Mononuclear cell (primary cell): ENCODE measurements around the gene RETNLB. TPM values are rescaled to one million over a fixed set of nuclear protein-coding genes. Genes with fewer than 3 reads are reported as not detected.

Source experiments
- H3K27me3 ChIP-seq: 2 replicates; pipeline ENCODE4 v1.6.0; 2011; ENCODE audit warnings: low read length, control low read depth; ENCODE audit not compliant: insufficient read depth
- H3K4me1 ChIP-seq: 2 replicates; pipeline ENCODE4 v1.5.1; 2011; ENCODE audit warnings: mild to moderate bottlenecking, low read length, control low read depth; ENCODE audit not compliant: insufficient read depth
- H3K4me3 ChIP-seq: 2 replicates; pipeline ENCODE4 v1.5.1; 2011; ENCODE audit warnings: mild to moderate bottlenecking, low read length, moderate library complexity
- H3K9me3 ChIP-seq: 2 replicates; pipeline ENCODE4 v1.5.1; 2011; ENCODE audit warnings: low read depth, mild to moderate bottlenecking, control low read depth, low read length
- total RNA-seq: library from RNA; depleted of rRNA; stranded (reverse); fragments of >200 nt; gene quantifications from one replicate; pipeline ENCODE4 v1.2.3, GENCODE V29; 2012

The RETNLB gene
- total RNA-seq, 1 donor = not detected

DNA sequence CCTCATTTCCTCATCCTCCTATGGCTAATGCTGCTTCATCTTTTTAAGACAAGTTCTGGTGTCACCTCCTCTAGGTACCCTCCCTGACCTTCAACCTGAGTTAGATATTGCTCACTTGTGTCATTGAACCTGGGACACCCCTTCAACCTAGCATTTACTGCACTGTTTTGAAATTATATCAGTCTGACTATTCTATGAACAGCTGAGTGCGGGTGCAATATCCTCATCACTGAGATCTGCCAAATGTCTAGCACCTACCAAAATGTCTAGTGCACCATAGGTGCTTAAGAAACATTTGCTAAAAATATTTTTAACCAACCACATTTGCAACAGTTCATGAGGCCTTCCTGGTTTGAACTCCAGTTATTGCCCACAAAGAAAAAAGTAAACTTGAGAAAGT is 34.5 kb downstream of the RETNLB start:
- H3K27me3 ChIP-seq = no peaks in the 10 kb centered on the region
- H3K4me1 ChIP-seq = no peaks in the 10 kb centered on the region
- H3K9me3 ChIP-seq = no peaks in the 10 kb centered on the region
- H3K4me3 ChIP-seq = no peak overlapping the region

DNA sequence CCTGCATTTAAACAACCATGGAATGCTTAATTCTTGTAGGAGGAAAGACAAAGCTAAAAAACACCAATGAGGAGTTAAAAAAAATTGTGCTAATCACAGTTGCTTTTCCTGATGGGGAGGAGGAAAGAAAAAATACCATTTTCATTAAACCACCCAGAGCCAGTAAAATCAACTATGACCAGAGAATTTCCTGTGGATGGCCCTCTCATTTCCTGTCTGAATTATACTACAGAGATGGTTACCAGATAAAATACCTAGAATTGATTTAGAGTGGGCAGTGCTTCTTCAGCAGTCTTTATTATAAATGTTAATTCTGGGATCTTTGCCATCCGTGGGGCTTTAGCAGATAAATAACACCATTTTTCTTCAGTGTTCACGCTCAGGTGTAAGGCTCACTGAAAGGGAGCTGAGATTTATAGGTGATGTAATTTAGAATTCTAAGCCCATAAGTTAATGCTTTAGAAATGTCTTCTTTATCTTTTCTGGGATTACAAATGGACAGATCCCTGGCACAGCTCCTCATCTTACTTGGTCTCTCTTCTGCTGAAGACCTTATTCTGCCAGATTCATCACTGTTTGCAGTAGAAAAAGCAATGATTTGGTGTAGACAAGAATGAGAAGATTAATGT is 37.9 kb downstream of the RETNLB start:
- Histone ChIP-seq H3K9me3 (no peaks in the 10 kb centered on the region), H3K27me3 (no peaks in the 10 kb centered on the region), H3K4me3 (no peak overlapping the region), H3K4me1 (no peaks in the 10 kb centered on the region)

DNA sequence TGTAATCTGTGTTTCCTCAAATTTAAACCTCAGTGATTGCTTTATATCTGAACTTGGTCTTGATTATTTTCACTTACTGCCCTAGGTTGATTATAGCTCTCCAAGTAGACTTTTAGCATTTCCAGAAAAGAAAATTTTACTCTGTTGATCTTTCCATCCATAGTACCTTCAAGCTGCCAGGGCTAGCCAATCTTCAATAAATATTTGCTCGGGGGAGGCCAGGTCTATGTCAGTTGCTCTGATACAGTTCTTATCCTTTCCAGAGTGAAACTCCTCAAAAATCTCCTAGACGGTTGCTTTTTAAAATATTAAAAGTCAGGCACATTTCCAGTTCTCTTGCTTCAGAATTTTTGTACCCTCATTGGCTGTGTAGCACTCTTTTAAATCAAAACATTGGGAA is 38.8 kb downstream of the RETNLB start:
- no peak overlapping the region for H3K4me3 ChIP-seq

DNA sequence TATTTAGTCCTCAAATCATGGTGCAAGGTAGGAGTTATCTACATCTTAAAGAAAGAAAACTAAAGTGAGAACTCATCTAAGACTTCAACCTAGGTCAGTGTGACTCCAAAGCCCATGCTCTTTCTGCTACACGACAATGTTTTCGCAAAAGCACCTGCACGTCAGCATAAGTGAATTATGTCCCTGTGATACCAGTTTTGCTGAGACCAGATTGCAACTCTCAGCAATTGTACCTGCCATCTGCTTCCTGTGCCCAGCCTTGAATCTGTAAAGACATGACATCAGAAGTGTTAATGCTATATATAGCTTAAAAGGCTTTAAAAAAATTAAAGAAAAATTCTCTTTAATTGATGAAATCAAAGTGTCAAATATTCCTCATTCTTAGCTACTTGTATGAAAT is 43.4 kb downstream of the RETNLB start:
- Histone ChIP-seq H3K4me1 (no peaks in the 10 kb centered on the region), H3K4me3 (no peak overlapping the region), H3K9me3 (no peaks in the 10 kb centered on the region), H3K27me3 (no peaks in the 10 kb centered on the region)

More for the DNA sequence above, 38.8 kb downstream of the RETNLB start:
- Histone ChIP-seq H3K27me3 (no peaks in the 10 kb centered on the region), H3K4me1 (no peaks in the 10 kb centered on the region), H3K9me3 (no peaks in the 10 kb centered on the region)

GRCh38 chr3:108713009-108713516 is 44.1 kb downstream of the RETNLB start:
- Histone ChIP-seq H3K27me3 (no peaks in the 10 kb centered on the region), H3K9me3 (no peaks in the 10 kb centered on the region), H3K4me3 (no peak overlapping the region), H3K4me1 (no peaks in the 10 kb centered on the region)

Other genes starting within 250 kb of the RETNLB start
- gene MYH15, start 246.8 kb downstream of the RETNLB start, total RNA-seq = 0.84 TPM
- 8.2 TPM for gene CIP2A, start 168.0 kb downstream of the RETNLB start, total RNA-seq
- gene DZIP3, start 167.7 kb downstream of the RETNLB start, total RNA-seq = 9.2 TPM
- gene TRAT1, start 65.4 kb upstream of the RETNLB start, total RNA-seq = 147 TPM
- not detected for gene GUCA1C, start 196.5 kb upstream of the RETNLB start, total RNA-seq